HCT116 (cell line): ENCODE results near the gene PRPH2. TPM values are rescaled to one million over a fixed set of nuclear protein-coding genes. Genes with fewer than 3 reads are reported as not detected.

Source experiments
- ATAC-seq: fragments of 200-7000 bp; cut with Tn5 transposase; 2 replicates; pipeline ENCODE4 v1.9.1; 2020; ENCODE audit warnings: mild to moderate bottlenecking, moderate library complexity
- BruUV-seq: library from RNA; stranded (reverse); fragments of 400-500 nt; replicated peaks from 2 replicates; lab custom pipeline; 2021; lab: Mats Ljungman, UMichigan
- CTCF ChIA-PET: fragments of 300-600 bp; sonication (Branson Sonifier 250); formaldehyde crosslinking; loops from one replicate; lab custom pipeline; 2021; ENCODE audit warnings: antibody characterized with exemption; lab: Charles Lee
- POLR2A ChIA-PET: fragments of 300-600, 350-600 bp; sonication (Branson Sonifier 250); formaldehyde crosslinking; loops from one replicate; lab custom pipeline; 2021; ENCODE audit warnings: antibody characterized with exemption; lab: Charles Lee
- RAD21 ChIA-PET, 2 experiments: fragments of 300-600 bp; sonication (Branson Sonifier 250); formaldehyde crosslinking; loops; one replicate each; lab custom pipeline; 2023; ENCODE audit warnings: low total read pairs in 2 of 2; ENCODE audit not compliant: uncharacterized antibody in 2 of 2, unreplicated experiment in 2 of 2, low non-redundant PET in 1 of 2; lab: Charles Lee
- DNase-seq: peaks from one replicate; pipeline ENCODE4 v3.0.0-alpha.2; 2010; ENCODE audit warnings: low read depth, low spot score
- H2AFZ ChIP-seq: fragments of 200-600 bp; shearing (Covaris generic), sonication (generic); 2 replicates; pipeline ENCODE4 v1.6.1; 2017; ENCODE audit warnings: low read depth, mixed run types, mixed read lengths, antibody characterized with exemption, low read length; ENCODE audit not compliant: poor library complexity, severe bottlenecking
- H3K27ac ChIP-seq: 2 replicates; pipeline ENCODE4 v1.5.1; 2012; ENCODE audit warnings: low read depth, low read length
- H3K27me3 ChIP-seq: fragments of 200-600 bp; sonication (generic); 2 replicates; pipeline ENCODE4 v1.6.1; 2016; ENCODE audit warnings: mixed run types, low read length, mixed read lengths; ENCODE audit not compliant: insufficient read depth
- H3K36me3 ChIP-seq, 2 experiments: fragments of 200-500 bp in 1 of 2; fragments of 200-600 bp in 1 of 2; sonication (Bioruptor generic) in 1 of 2; sonication (generic) in 1 of 2; 2 replicates each; pipeline versions ENCODE4 v1.5.1 to v1.6.1; 2014 to 2016; ENCODE audit warnings: low read length in 2 of 2, inconsistent platforms in 1 of 2, mixed read lengths in 1 of 2, mixed run types in 1 of 2; ENCODE audit not compliant: insufficient read depth in 2 of 2, control insufficient read depth in 1 of 2
- H3K4me1 ChIP-seq, 2 experiments: fragments of 200-600 bp in 1 of 2; sonication (generic) in 1 of 2; 2 replicates each; pipeline versions ENCODE4 v1.5.1 to v1.6.1; 2012 to 2017; ENCODE audit warnings: low read length in 2 of 2, inconsistent platforms in 1 of 2, mild to moderate bottlenecking in 1 of 2, mixed read lengths in 1 of 2, mixed run types in 1 of 2, moderate library complexity in 1 of 2; ENCODE audit not compliant: insufficient read depth in 2 of 2, control insufficient read depth in 1 of 2
- H3K4me2 ChIP-seq: fragments of 200-600 bp; sonication (generic); 2 replicates; pipeline ENCODE4 v1.6.1; 2017; ENCODE audit warnings: mixed run types, low read length, mixed read lengths
- H3K4me3 ChIP-seq, 2 experiments: fragments of 200-600 bp in 1 of 2; sonication (generic) in 1 of 2; replicated peaks in 1 of 2; 2 replicates each; pipeline ENCODE4 v1.5.1; 2011 to 2016; ENCODE audit warnings: low read length in 2 of 2, control low read depth in 1 of 2, low read depth in 1 of 2, mild to moderate bottlenecking in 1 of 2, mixed read lengths in 1 of 2, mixed run types in 1 of 2
- H3K79me2 ChIP-seq: fragments of 200-600 bp; sonication (generic); 2 replicates; pipeline ENCODE4 v1.6.1; 2017; ENCODE audit warnings: mild to moderate bottlenecking, mixed run types, low read length, moderate library complexity, mixed read lengths; ENCODE audit not compliant: insufficient read depth
- H3K9ac ChIP-seq: fragments of 200-600 bp; sonication (generic); 2 replicates; pipeline ENCODE4 v1.6.1; 2016; ENCODE audit warnings: low read length, mixed read lengths
- H3K9me2 ChIP-seq: fragments of 200-600 bp; sonication (generic), shearing (Covaris generic); 2 replicates; pipeline ENCODE4 v1.6.1; 2017; ENCODE audit warnings: mixed run types, mild to moderate bottlenecking, moderate library complexity; ENCODE audit not compliant: insufficient read depth
- H3K9me3 ChIP-seq, 2 experiments: fragments of 200-500 bp in 1 of 2; fragments of 200-600 bp in 1 of 2; sonication (Bioruptor generic) in 1 of 2; sonication (generic) in 1 of 2; 2 replicates each; pipeline ENCODE4 v1.6.1; 2014 to 2017; ENCODE audit warnings: low read length in 2 of 2, mixed read lengths in 2 of 2, inconsistent platforms in 1 of 2, low read depth in 1 of 2, mild to moderate bottlenecking in 1 of 2, mixed run types in 1 of 2, moderate library complexity in 1 of 2; ENCODE audit not compliant: control insufficient read depth in 1 of 2, insufficient read depth in 1 of 2
- H4K20me1 ChIP-seq: fragments of 200-600 bp; sonication (generic), shearing (Covaris generic); 2 replicates; pipeline ENCODE4 v1.6.1; 2017; ENCODE audit warnings: mixed run types, mild to moderate bottlenecking, moderate library complexity; ENCODE audit not compliant: insufficient read depth
- CBX3 ChIP-seq: IDR thresholded peaks from 2 replicates; pipeline ENCODE4 v1.6.1; 2012; ENCODE audit warnings: low read depth
- CEBPB ChIP-seq: IDR thresholded peaks from 2 replicates; pipeline ENCODE4 v1.6.1; 2012; ENCODE audit warnings: low read depth
- EGR1 ChIP-seq: IDR thresholded peaks from 2 replicates; pipeline ENCODE4 v1.6.1; 2012; ENCODE audit warnings: low read depth
- ELF1 ChIP-seq: IDR thresholded peaks from 2 replicates; pipeline ENCODE4 v1.6.1; 2012; ENCODE audit warnings: low read depth, borderline replicate concordance
- EZH2 ChIP-seq: fragments of 200-600 bp; sonication (generic); IDR thresholded peaks from 2 replicates; pipeline ENCODE4 v1.6.1; 2017; ENCODE audit warnings: antibody characterized with exemption, mixed run types
- EZH2phosphoT487 ChIP-seq: fragments of 200-600 bp; IDR thresholded peaks from 2 replicates; pipeline ENCODE4 v1.6.1; 2018; ENCODE audit warnings: antibody characterized with exemption, borderline replicate concordance
- FOSL1 ChIP-seq: IDR thresholded peaks from 2 replicates; pipeline ENCODE4 v1.6.1; 2012; ENCODE audit warnings: low read depth
- JUND ChIP-seq: IDR thresholded peaks from 2 replicates; pipeline ENCODE4 v1.6.1; 2012
- POLR2A ChIP-seq: IDR thresholded peaks from 2 replicates; pipeline ENCODE4 v1.7.0; 2011; ENCODE audit warnings: borderline replicate concordance; ENCODE audit not compliant: insufficient read depth, insufficient read length; ENCODE audit errors: extremely low read depth
- POLR2AphosphoS5 ChIP-seq: IDR thresholded peaks from 2 replicates; pipeline ENCODE4 v1.6.1; 2011; ENCODE audit warnings: mild to moderate bottlenecking, low read depth, low read length, moderate library complexity
- RAD21 ChIP-seq: IDR thresholded peaks from 2 replicates; pipeline ENCODE4 v1.6.1; 2012; ENCODE audit warnings: low read depth, mild to moderate bottlenecking
- SIN3A ChIP-seq: IDR thresholded peaks from 2 replicates; pipeline ENCODE4 v1.6.1; 2012; ENCODE audit warnings: low read depth
- SP1 ChIP-seq: IDR thresholded peaks from 2 replicates; pipeline ENCODE4 v1.6.1; 2012; ENCODE audit warnings: low read depth
- SRF ChIP-seq: IDR thresholded peaks from 2 replicates; pipeline ENCODE4 v1.6.1; 2012; ENCODE audit warnings: low read depth
- ZFX ChIP-seq: fragments of 450-650 bp; IDR thresholded peaks from 2 replicates; pipeline ENCODE4 v1.6.1; 2017
- ZNF274 ChIP-seq: fragments of 200-500 bp; sonication (Bioruptor generic); IDR thresholded peaks from 2 replicates; pipeline ENCODE4 v1.6.1; 2014; ENCODE audit warnings: mild to moderate bottlenecking, low read depth, low read length, inconsistent platforms
- intact Hi-C: fragments of 100-400 bp; cut with micrococcal nuclease; formaldehyde crosslinking; loops from 2 replicates; pipeline ENCODE4 v1.10.0; 2022
- total RNA-seq: library from RNA; stranded (reverse); gene quantifications from one replicate; pipeline ENCODE4 v1.2.1, GENCODE V29; 2021; ENCODE audit not compliant: unreplicated experiment
- TF ChIP-seq, protein P1 (sequence below): IDR thresholded peaks from 2 replicates; pipeline ENCODE4 v1.6.1; 2012
- TF ChIP-seq, protein P2 (sequence below): IDR thresholded peaks from 2 replicates; pipeline ENCODE4 v1.6.1; 2011; ENCODE audit warnings: mild to moderate bottlenecking, low read length, moderate library complexity; ENCODE audit not compliant: insufficient replicate concordance; ENCODE audit errors: extremely low read depth
- TF ChIP-seq, protein P3 (sequence below), 3 experiments: fragments of 200-600 bp in 1 of 3; sonication (generic) in 1 of 3; IDR thresholded peaks in 2 of 3; conservative IDR thresholded peaks in 1 of 3; 2 replicates each; pipeline ENCODE4 v1.5.1; 2012 to 2017; ENCODE audit warnings: low read depth in 2 of 3, low read length in 2 of 3, antibody characterized with exemption in 1 of 3, borderline replicate concordance in 1 of 3, control low read depth in 1 of 3, mild to moderate bottlenecking in 1 of 3, mixed read lengths in 1 of 3, mixed run types in 1 of 3, moderate library complexity in 1 of 3; ENCODE audit not compliant: insufficient read depth in 1 of 3

PRPH2 gene
- total RNA-seq, 1 experiment from 2014 or later = not detected

DNA sequence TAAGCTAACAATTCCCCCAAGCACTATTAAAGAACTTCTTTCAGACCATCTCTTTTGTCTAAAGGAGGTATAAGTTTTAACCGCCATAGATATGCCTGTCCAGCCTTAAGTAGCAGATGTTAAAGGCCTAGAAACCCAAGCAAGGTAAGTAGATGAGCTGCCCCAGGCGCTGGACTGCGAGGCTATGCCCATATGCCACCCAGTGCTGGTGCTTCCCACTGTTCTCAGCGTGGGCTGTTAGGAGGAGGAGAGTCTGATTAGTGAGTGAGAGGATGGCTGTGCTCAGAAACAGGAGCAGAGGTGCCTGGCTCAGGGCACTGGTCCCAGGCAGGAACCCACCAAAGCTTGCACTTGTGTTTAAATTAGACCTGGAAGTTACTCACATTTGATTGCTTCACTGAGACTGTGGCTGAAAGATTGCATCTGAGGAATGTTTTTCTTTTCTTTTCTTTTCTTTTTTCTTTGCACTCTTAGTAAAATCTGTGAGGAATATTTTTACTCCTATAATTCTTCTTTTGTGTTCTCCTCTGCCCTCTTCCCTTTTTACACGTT, 32.2 kb downstream of the PRPH2 start:
- Histone ChIP-seq H3K79me2 (no peaks in the 10 kb centered on the region), H3K4me1 (peaks cover 16 to 31% of the 10 kb centered on the region in 2 experiments; a peak in 3 of 4 replicates), H3K36me3 (peaks cover 8 to 33% of the 10 kb centered on the region in 2 experiments; a peak in 3 of 4 replicates), H4K20me1 (no peaks in the 10 kb centered on the region), H3K4me2 (no peak overlapping the region), H3K9ac (no peak overlapping the region), H3K27me3 (no peaks in the 10 kb centered on the region), H3K9me3 (no peaks in the 10 kb centered on the region), H3K4me3 (no peak overlapping the region), H2AFZ (no peak overlapping the region), H3K9me2 (no peaks in the 10 kb centered on the region), H3K27ac (no peak overlapping the region)
- ChIA-PET RAD21 (no interaction called here), POLR2A (no interaction called here), CTCF (no interaction called here)
- no TSS peak for BruUV-seq
- ATAC-seq (no peak), DNase-seq (no peak)
- no peak for TF ChIP-seq POLR2A
- no peak for TF ChIP-seq EZH2
- TF ChIP-seq RAD21 = no peak
- TF ChIP-seq SIN3A = no peak
- no peak for TF ChIP-seq CEBPB
- no peak for TF ChIP-seq EGR1
- TF ChIP-seq JUND = no peak
- TF ChIP-seq ELF1 = no peak
- no peak for TF ChIP-seq ZFX
- TF ChIP-seq SRF = no peak
- TF ChIP-seq SP1 = no peak
- TF ChIP-seq EZH2phosphoT487 = no peak
- no peak for TF ChIP-seq ZNF274
- TF ChIP-seq, protein P1, sequence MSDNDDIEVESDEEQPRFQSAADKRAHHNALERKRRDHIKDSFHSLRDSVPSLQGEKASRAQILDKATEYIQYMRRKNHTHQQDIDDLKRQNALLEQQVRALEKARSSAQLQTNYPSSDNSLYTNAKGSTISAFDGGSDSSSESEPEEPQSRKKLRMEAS = no peak
- TF ChIP-seq POLR2AphosphoS5 = no peak
- TF ChIP-seq, protein P2, sequence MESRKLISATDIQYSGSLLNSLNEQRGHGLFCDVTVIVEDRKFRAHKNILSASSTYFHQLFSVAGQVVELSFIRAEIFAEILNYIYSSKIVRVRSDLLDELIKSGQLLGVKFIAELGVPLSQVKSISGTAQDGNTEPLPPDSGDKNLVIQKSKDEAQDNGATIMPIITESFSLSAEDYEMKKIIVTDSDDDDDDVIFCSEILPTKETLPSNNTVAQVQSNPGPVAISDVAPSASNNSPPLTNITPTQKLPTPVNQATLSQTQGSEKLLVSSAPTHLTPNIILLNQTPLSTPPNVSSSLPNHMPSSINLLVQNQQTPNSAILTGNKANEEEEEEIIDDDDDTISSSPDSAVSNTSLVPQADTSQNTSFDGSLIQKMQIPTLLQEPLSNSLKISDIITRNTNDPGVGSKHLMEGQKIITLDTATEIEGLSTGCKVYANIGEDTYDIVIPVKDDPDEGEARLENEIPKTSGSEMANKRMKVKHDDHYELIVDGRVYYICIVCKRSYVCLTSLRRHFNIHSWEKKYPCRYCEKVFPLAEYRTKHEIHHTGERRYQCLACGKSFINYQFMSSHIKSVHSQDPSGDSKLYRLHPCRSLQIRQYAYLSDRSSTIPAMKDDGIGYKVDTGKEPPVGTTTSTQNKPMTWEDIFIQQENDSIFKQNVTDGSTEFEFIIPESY = no peak
- no peak for TF ChIP-seq FOSL1
- no peak for TF ChIP-seq CBX3
- TF ChIP-seq, protein P3, sequence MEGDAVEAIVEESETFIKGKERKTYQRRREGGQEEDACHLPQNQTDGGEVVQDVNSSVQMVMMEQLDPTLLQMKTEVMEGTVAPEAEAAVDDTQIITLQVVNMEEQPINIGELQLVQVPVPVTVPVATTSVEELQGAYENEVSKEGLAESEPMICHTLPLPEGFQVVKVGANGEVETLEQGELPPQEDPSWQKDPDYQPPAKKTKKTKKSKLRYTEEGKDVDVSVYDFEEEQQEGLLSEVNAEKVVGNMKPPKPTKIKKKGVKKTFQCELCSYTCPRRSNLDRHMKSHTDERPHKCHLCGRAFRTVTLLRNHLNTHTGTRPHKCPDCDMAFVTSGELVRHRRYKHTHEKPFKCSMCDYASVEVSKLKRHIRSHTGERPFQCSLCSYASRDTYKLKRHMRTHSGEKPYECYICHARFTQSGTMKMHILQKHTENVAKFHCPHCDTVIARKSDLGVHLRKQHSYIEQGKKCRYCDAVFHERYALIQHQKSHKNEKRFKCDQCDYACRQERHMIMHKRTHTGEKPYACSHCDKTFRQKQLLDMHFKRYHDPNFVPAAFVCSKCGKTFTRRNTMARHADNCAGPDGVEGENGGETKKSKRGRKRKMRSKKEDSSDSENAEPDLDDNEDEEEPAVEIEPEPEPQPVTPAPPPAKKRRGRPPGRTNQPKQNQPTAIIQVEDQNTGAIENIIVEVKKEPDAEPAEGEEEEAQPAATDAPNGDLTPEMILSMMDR (IDR thresholded peaks at IDR 0.05 in 2 of 3, conservative IDR thresholded peaks at IDR 0.05 in 1 of 3; ENCODE audit: borderline replicate concordance in 1 of 3, insufficient read depth in 1 of 3, low read depth in 2 of 3, low read length in 2 of 3) = no peak
- intact Hi-C loops = no loop called here
